ENCODE data around the gene ZKSCAN3.

GRCh38 chr6:28373925-28374324 is 24.2 kb downstream of the ZKSCAN3 start:
- TF ChIP-seq CTCF (conservative IDR thresholded peaks at IDR 0.05; ENCODE audit: low read depth in 2 of 2) (no peak), EZH2 (IDR thresholded peaks at IDR 0.05; ENCODE audit: low read depth, unreplicated experiment) (no peak), POLR2AphosphoS5 (IDR thresholded peaks at IDR 0.05; ENCODE audit: low read depth) (no peak), REST (IDR thresholded peaks at IDR 0.05; ENCODE audit: unreplicated experiment) (no peak), JUNB (IDR thresholded peaks at IDR 0.05; ENCODE audit: unreplicated experiment) (no peak), EZH2phosphoT487 (IDR thresholded peaks at IDR 0.05; ENCODE audit: unreplicated experiment) (no peak), CREB1 (CRISPR knock-in tag; IDR thresholded peaks at IDR 0.05; ENCODE audit: low read depth) (no peak), ZNF462 (CRISPR knock-in tag; IDR thresholded peaks at IDR 0.05) (no peak), ZNF331 (CRISPR knock-in tag; IDR thresholded peaks at IDR 0.05; ENCODE audit: low read depth) (no peak), STAT1 (IDR thresholded peaks at IDR 0.05; ENCODE audit: unreplicated experiment) (no peak), ETS1 (IDR thresholded peaks at IDR 0.05) (no peak), ZNF114 (CRISPR knock-in tag; IDR thresholded peaks at IDR 0.05) (no peak), NANOG (IDR thresholded peaks at IDR 0.05; ENCODE audit: borderline replicate concordance) (no peak)
